ENCODE results near the gene SHH. TPM values are rescaled to one million over a fixed set of nuclear protein-coding genes. Genes with fewer than 3 reads are reported as not detected.

The SHH gene
- total and polyA plus RNA-seq, 2 of the 4 experiments (the other 2 are of a cell fraction), result under 0.01 to 0.03 TPM

- Histone ChIP-seq H2AK9ac (replicated peaks; ENCODE audit: low read depth, low read length, poor library complexity) (peak overlapping the region; percentile 38), H3K4me1 (ENCODE audit: control insufficient read depth, insufficient read depth, low read length) (peaks cover 7% of the 10 kb centered on the region; the same call in 1 of the 2 replicates), H3K14ac (replicated peaks; ENCODE audit: low read depth, low read length) (no peak overlapping the region), H2AFZ (replicated peaks; ENCODE audit: low read length, poor library complexity) (no peak overlapping the region), H3K56ac (ENCODE audit: extremely low read depth, insufficient read depth, low read length) (no peak overlapping the region), H3K9me3 (ENCODE audit: control insufficient read depth, insufficient read depth, low read length) (no peaks in the 10 kb centered on the region), H2BK5ac (ENCODE audit: low read depth, low read length, poor library complexity, severe bottlenecking) (no peak overlapping the region), H2BK120ac (ENCODE audit: low read depth, low read length) (no peak overlapping the region), H4K8ac (ENCODE audit: low read depth in 2 of 2, low read length in 2 of 2) (no peak overlapping the region), H4K91ac (ENCODE audit: insufficient read depth, low read depth, low read length) (no peak overlapping the region), H3K4me2 (ENCODE audit: low read depth, low read length) (no peak overlapping the region), H2AK5ac (ENCODE audit: low read depth, low read length) (no peak overlapping the region), H3K79me1 (ENCODE audit: low read depth in 1 of 2, low read length in 2 of 2) (no peaks in the 10 kb centered on the region), H3K9ac (ENCODE audit: low read depth, low read length) (no peak overlapping the region), H3K27ac (ENCODE audit: insufficient read depth, low read length) (no peak overlapping the region), H4K5ac (ENCODE audit: low read depth, low read length) (no peak overlapping the region), H3K23ac (ENCODE audit: low read depth, low read length) (no peak overlapping the region), H3K27me3 (ENCODE audit: control insufficient read depth, insufficient read depth, low read length) (peaks cover 53% of the 10 kb centered on the region), H3K18ac (ENCODE audit: low read depth, low read length) (no peak overlapping the region), H3K9me1 (ENCODE audit: insufficient read depth, low read length) (no peaks in the 10 kb centered on the region), H3K4me3 (ENCODE audit: insufficient read depth, low read depth, low read length) (no peak overlapping the region), H4K20me1 (ENCODE audit: insufficient read depth, low read length) (no peaks in the 10 kb centered on the region), H2BK15ac (ENCODE audit: low read depth, low read length) (no peak overlapping the region), H3K36me3 (ENCODE audit: control insufficient read depth, insufficient read depth, low read length) (no peaks in the 10 kb centered on the region), H3K4ac (ENCODE audit: low read depth, low read length) (no peak overlapping the region), H2BK20ac (ENCODE audit: low read depth, low read length) (no peak overlapping the region)
- 88% methylated on average over 12 of the region's 16 CpGs; no CpG with 5 or more reads in 1 of the 2 experiments for WGBS, 2 experiments (ENCODE audit: extremely low coverage in 2 of 2, insufficient read length in 1 of 2)
- in situ Hi-C loops (cut with MboI; ENCODE audit: low sequenced_read_pairs) (loop anchor here (5.0 to 25.0 kb wide), 2 partner anchors 836 to 1021 kb away; partner anchors contain the start of gene RNF32), intact Hi-C loops (cut with micrococcal nuclease) (no loop called here), dilution Hi-C loops (cut with HindIII; ENCODE audit: low sequenced_read_pairs, unreplicated experiment) (no loop called here)
- POLR2A ChIA-PET (ENCODE audit: unreplicated experiment), result no interaction called here
- no TSS peak for BruUV-seq (replicated peaks)
- DNase-seq, result no peak
- CTCF ChIA-PET, result no interaction called here
- TF ChIP-seq ELK1 (IDR thresholded peaks at IDR 0.05; ENCODE audit: borderline replicate concordance, low read depth, low read length) (no peak), CHD1 (IDR thresholded peaks at IDR 0.05; ENCODE audit: low read depth, low read length) (no peak), MXI1 (IDR thresholded peaks at IDR 0.05; ENCODE audit: borderline replicate concordance, low read depth, low read length) (no peak), CEBPB (IDR thresholded peaks at IDR 0.05; ENCODE audit: low read depth, low read length) (no peak), BHLHE40 (IDR thresholded peaks at IDR 0.05; ENCODE audit: low read depth, low read length) (no peak), FOS (IDR thresholded peaks at IDR 0.05; ENCODE audit: low read depth, low read length) (no peak), SMC3 (IDR thresholded peaks at IDR 0.05; ENCODE audit: low read depth, low read length) (no peak)
- ATAC-seq (ENCODE audit: low read depth), result no peak
Observed at GRCh38 chr7:155800741-155801267, 11.5 kb downstream of the SHH start.
